Measurements from ENCODE around the gene TTC7B. TPM values are rescaled to one million over a fixed set of nuclear protein-coding genes. Genes with fewer than 3 reads are reported as not detected.

The TTC7B gene
- total RNA-seq, 2 donors from 2014 or later = 25.0 to 40.7 TPM

DNA sequence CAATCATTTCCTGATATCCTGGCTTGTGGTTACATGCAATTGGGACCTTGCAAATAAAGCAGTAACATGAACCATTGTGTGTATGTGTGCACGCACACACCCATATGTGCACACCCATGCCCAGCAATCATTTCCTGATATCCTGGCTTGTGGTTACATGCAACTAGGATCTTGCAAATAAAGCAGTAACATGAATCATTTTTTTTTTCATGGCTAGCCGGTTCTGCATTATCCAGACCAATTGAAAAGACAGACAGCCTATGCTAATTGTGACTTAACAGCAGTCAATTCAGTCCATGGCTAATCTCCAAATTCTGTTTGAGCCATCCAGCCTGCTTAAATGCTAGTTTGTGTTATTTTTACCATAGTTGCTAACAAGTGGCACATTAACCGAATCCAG, 134.3 kb downstream of the TTC7B start:
- 44% methylated on average over 3 of the region's 3 CpGs for WGBS
- no peaks in the 10 kb centered on the region for H3K9me3 ChIP-seq
- TF ChIP-seq POLR2AphosphoS5 (IDR thresholded peaks at IDR 0.05) (peak; percentile 52), CTCF (IDR thresholded peaks at IDR 0.05) (no peak)
- no peak overlapping the region for H3K4me3 ChIP-seq
- H3K4me1 ChIP-seq (replicated peaks) = no peaks in the 10 kb centered on the region
- H3K36me3 ChIP-seq = no peaks in the 10 kb centered on the region
- intact Hi-C loops (cut with DNase I) = no loop called here
- H3K27ac ChIP-seq = peak overlapping the region; percentile 21 to 28
- no peaks in the 10 kb centered on the region for H3K27me3 ChIP-seq (replicated peaks; ENCODE audit: insufficient read depth)
- peak; percentile 39 for DNase-seq (ENCODE audit: low spot score)

GRCh38 chr14:90678846-90679362, 137.3 kb downstream of the TTC7B start:
- no peaks in the 10 kb centered on the region for H3K4me1 ChIP-seq (replicated peaks)
- 96% methylated on average over 6 of the region's 6 CpGs for WGBS
- no peak for DNase-seq (ENCODE audit: low spot score)
- no peak overlapping the region for H3K27ac ChIP-seq
- TF ChIP-seq CTCF (IDR thresholded peaks at IDR 0.05) (no peak), POLR2A (IDR thresholded peaks at IDR 0.05) (no peak), POLR2AphosphoS5 (IDR thresholded peaks at IDR 0.05) (no peak)
- intact Hi-C loops (cut with DNase I) = no loop called here
- H3K36me3 ChIP-seq = no peaks in the 10 kb centered on the region
- H3K9me3 ChIP-seq = no peaks in the 10 kb centered on the region
- H3K27me3 ChIP-seq (replicated peaks; ENCODE audit: insufficient read depth) = no peaks in the 10 kb centered on the region
- no peak overlapping the region for H3K4me3 ChIP-seq

- no peak overlapping the region for H3K27ac ChIP-seq
- WGBS = 95% methylated on average over 1 of the region's 1 CpG
- intact Hi-C loops (cut with DNase I) = no loop called here
These were observed 137.8 kb downstream of the TTC7B start for GRCh38 chr14:90678420-90678819.

GRCh38 chr14:90677484-90678050, 138.7 kb downstream of the TTC7B start:
- Histone ChIP-seq H3K27me3 (replicated peaks; ENCODE audit: insufficient read depth) (no peaks in the 10 kb centered on the region), H3K4me3 (no peak overlapping the region), H3K36me3 (no peaks in the 10 kb centered on the region), H3K4me1 (replicated peaks) (no peaks in the 10 kb centered on the region), H3K27ac (no peak overlapping the region), H3K9me3 (no peaks in the 10 kb centered on the region)
- TF ChIP-seq POLR2AphosphoS5 (IDR thresholded peaks at IDR 0.05) = no peak
- no peak for TF ChIP-seq POLR2A (IDR thresholded peaks at IDR 0.05)
- no peak for TF ChIP-seq CTCF (IDR thresholded peaks at IDR 0.05)
- WGBS = 61% methylated on average over 5 of the region's 5 CpGs
- no peak for DNase-seq (ENCODE audit: low spot score)
- intact Hi-C loops (cut with DNase I) = no loop called here

More at GRCh38 chr14:90678420-90678819, 137.8 kb downstream of the TTC7B start:
- H3K27me3 ChIP-seq (replicated peaks; ENCODE audit: insufficient read depth) = no peaks in the 10 kb centered on the region
- no peaks in the 10 kb centered on the region for H3K4me1 ChIP-seq (replicated peaks)
- no peak for TF ChIP-seq CTCF (IDR thresholded peaks at IDR 0.05)
- TF ChIP-seq POLR2AphosphoS5 (IDR thresholded peaks at IDR 0.05) = no peak
- H3K36me3 ChIP-seq = no peaks in the 10 kb centered on the region
- no peaks in the 10 kb centered on the region for H3K9me3 ChIP-seq
- no peak for DNase-seq (ENCODE audit: low spot score)
- no peak overlapping the region for H3K4me3 ChIP-seq

- TF ChIP-seq CTCF (IDR thresholded peaks at IDR 0.05) (no peak), POLR2A (IDR thresholded peaks at IDR 0.05) (no peak), POLR2AphosphoS5 (IDR thresholded peaks at IDR 0.05) (no peak)
- DNase-seq (ENCODE audit: low spot score) = no peak
- H3K27me3 ChIP-seq (replicated peaks; ENCODE audit: insufficient read depth) = no peaks in the 10 kb centered on the region
- H3K27ac ChIP-seq = no peak overlapping the region
- H3K36me3 ChIP-seq = no peaks in the 10 kb centered on the region
- intact Hi-C loops (cut with DNase I) = no loop called here
- no peaks in the 10 kb centered on the region for H3K9me3 ChIP-seq
- no peak overlapping the region for H3K4me3 ChIP-seq
- no peaks in the 10 kb centered on the region for H3K4me1 ChIP-seq (replicated peaks)
- WGBS = 89% methylated on average over 6 of the region's 6 CpGs
These were observed 139.3 kb downstream of the TTC7B start for GRCh38 chr14:90676912-90677311.

Measured in prostate gland (tissue), 2 donors.